ENCODE results near the gene SEC22B.
"Not testable (repeated sequence)": the region's sequence is repeated elsewhere in the genome, so short reads cannot be mapped to it uniquely, and the experiment has no call there.

Gene SEC22B

DNA sequence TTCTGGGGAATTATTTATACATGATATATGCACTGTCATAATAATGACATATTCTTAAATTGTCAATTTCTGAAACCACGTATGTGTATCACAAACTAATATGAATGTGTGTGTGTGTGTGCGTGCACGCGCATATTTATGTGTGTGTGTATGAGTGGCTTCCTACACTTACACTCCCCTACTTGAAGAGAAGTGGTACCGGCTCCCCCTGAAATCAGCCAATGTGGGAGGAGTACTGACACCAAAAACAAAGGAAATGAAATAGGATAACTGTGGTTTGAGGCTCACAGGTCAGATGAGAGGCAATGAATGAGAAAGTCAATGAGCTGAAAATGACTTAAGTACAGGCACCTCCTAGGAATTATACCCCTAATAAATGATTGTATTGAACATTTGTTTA is 64.1 kb downstream of the SEC22B start:
- DNase-seq = not testable (repeated sequence)

DNA sequence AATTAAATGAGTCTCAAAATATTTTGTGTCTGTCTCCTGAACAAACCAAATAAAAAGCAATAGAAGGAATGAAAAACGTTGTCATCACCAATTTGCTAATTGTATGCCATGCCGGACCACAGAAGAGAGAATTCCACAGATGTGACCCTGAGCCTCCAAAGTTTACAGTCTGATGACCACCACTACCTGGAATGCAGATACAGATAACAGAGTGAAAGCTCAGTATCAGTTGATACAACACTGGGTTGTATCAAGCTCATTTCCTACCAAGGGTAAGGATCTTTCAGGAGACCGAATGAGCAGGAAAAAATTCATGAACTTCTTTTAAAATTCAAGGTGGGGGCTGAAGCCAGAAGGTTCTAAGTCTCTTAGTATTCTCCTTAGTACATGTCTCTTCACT is 64.5 kb downstream of the SEC22B start:
- not testable (repeated sequence) for DNase-seq

DNA sequence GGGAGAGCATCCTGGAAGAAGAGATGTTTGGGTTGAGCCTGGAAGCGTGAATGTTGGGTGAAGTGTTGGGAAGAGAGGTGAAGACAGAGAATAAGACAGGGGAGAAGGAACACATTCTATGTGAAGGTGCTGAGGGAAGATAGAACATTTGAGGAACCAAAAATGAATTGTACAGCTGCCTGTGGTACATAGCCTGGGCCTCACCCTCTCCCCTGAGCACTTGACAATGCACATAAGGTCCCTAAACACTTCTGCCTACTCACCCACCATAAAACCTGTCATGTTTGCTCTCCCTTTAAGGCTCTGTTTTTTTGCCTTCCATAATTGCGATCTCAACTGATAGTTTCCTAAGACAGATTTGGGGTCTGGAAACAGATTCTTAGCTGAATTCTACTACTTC is 65.3 kb downstream of the SEC22B start:
- not testable (repeated sequence) for DNase-seq

GRCh38 chr1:120109656-120110055 is 66.7 kb downstream of the SEC22B start:
- not testable (repeated sequence) for DNase-seq

DNA sequence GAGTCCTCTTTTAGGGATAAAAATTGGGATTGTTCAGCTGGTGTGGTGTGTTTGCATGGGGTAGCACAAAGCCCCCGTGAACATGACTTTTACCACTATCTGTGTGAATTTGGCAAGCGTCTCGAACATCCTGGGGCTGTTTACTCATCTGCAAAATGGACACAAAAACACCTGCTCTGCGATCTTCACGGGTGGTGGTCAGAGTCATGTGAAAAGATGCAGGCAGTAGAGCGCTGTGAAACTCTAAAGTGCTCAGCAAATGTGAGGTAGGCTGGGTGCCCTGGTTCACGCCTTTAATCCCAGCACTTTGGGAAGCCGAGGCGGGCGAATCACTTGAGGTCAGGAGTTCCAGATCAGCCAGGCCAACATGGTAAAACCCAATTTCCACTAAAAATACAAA is 67.1 kb downstream of the SEC22B start:
- DNase-seq = not testable (repeated sequence)

- DNase-seq = not testable (repeated sequence)
These were observed 71.0 kb downstream of the SEC22B start for GRCh38 chr1:120105288-120105687.

DNA sequence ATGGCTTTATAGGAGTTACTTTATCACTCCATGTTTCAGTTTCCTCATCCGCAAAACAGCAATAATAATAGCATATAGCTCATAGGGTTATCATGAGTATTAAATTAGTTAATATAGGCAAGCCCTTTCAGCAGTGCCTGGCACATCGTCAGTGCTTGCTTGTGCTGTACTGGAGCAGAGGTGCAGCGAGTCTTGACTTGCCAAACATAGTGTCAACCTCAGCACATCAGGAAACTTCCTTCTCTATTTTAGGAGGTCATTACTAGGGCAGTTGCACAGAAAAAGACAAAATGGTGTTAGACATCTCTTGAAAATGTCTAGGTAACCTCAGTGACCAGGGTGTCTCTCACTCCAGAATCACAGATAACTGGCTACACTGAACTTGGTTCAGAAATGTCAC is 72.6 kb downstream of the SEC22B start:
- DNase-seq = not testable (repeated sequence)

DNA sequence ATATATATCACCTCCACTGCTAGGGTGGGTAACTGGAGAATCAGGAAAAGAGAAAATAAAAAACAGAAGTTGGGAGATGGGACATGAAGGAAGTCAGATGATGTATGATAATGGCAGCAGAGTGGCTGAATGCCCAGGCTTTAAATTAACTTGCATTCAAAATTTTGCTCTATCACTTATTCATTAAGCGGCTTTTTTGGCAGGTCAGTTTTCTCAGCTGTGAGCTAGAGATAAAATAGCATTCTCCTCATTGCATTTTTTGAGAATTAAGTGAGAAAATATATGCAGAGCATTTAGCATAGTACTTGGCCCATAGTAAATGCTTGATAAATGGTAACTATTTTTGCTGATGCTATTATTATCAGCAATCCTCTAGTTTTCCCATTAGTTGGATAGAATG is 74.7 kb downstream of the SEC22B start:
- not testable (repeated sequence) for DNase-seq
